ENCODE results near the gene ARVCF. TPM values are rescaled to one million over a fixed set of nuclear protein-coding genes. Genes with fewer than 3 reads are reported as not detected.
A peak's percentile ranks its signal among the peaks of the same experiment; 100 is the strongest.

The ARVCF gene
- total and polyA plus RNA-seq, 9 of the 15 experiments (the other 6 are each of a cell fraction or from before 2014, with no cell fraction given) = 0.03 to 97.4 (median 15.6) TPM

DNA sequence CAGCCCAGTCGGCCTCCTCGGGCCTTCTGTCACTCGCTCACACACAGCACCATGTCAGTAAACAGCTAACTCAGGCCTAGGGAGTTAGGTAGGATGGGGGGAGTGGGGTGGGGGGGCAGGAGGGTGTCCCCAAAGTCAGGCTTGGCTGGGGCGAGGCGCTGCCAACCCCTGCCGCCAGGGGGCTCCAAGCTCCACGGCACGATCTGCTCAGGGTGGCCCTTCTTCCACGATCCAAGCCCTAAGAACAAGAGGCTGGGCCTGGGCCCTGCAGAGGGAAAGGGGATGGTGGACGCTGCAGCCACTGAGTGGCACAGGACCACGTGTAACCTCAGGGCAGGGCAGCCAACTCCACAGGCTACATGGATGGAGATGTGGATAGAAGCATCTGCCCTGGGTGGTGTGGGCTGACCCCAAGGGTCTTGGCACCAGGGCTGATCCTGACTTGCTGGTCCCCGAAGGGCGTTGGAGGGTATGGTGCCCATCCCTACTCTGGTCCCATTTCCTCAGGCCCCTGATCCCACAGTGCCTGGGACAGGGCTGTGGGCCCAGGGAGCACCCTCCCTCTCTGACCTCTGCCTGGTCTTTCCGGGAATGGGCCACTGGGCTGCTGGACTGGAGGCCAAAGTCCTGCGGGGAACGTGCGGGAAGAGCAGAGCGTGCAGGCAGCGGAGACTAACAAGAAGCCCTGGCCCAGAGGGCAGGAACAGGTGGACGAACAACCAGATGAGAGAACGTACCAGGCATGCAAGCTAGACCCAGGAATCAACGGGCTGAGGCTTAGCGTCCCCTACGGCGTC lies 45.9 kb downstream of the ARVCF start (continued):
- TF ChIP-seq, protein P1, sequence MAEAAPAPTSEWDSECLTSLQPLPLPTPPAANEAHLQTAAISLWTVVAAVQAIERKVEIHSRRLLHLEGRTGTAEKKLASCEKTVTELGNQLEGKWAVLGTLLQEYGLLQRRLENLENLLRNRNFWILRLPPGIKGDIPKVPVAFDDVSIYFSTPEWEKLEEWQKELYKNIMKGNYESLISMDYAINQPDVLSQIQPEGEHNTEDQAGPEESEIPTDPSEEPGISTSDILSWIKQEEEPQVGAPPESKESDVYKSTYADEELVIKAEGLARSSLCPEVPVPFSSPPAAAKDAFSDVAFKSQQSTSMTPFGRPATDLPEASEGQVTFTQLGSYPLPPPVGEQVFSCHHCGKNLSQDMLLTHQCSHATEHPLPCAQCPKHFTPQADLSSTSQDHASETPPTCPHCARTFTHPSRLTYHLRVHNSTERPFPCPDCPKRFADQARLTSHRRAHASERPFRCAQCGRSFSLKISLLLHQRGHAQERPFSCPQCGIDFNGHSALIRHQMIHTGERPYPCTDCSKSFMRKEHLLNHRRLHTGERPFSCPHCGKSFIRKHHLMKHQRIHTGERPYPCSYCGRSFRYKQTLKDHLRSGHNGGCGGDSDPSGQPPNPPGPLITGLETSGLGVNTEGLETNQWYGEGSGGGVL (CRISPR knock-in tag; IDR thresholded peaks at IDR 0.05) = no peak
- TF ChIP-seq NCOA1 (IDR thresholded peaks at IDR 0.05; ENCODE audit: low read depth) (no peak), KHSRP (IDR thresholded peaks at IDR 0.05) (no peak), PHF8 (IDR thresholded peaks at IDR 0.05; ENCODE audit: borderline replicate concordance, low read length) (no peak), EP300 (IDR thresholded peaks at IDR 0.05; ENCODE audit: low read length) (peak; percentile 28; the same call in 1 of the 2 replicates), SRSF3 (IDR thresholded peaks at IDR 0.05; ENCODE audit: insufficient read depth, low read length) (no peak), ZNF41 (CRISPR knock-in tag; conservative IDR thresholded peaks at IDR 0.05) (0 out of 2 replicates have a peak, but pooled peaks have one; percentile 65), TBP (optimal IDR thresholded peaks at IDR 0.05; ENCODE audit: low read depth, low read length) (no peak), ZNF311 (CRISPR knock-in tag; IDR thresholded peaks at IDR 0.05) (no peak), ZNF436 (CRISPR knock-in tag; IDR thresholded peaks at IDR 0.05) (0 out of 2 replicates have a peak, but pooled peaks have one; percentile 6), ZNF384 (IDR thresholded peaks at IDR 0.05; ENCODE audit: low read depth, low read length) (peak; percentile 56; the same call in 1 of the 2 replicates), ZNF143 (CRISPR knock-in tag; IDR thresholded peaks at IDR 0.05) (no peak), FOXA1 (IDR thresholded peaks at IDR 0.05; ENCODE audit: borderline replicate concordance) (no peak), HDAC3 (IDR thresholded peaks at IDR 0.05; ENCODE audit: borderline replicate concordance, partially characterized antibody) (no peak), ZNF586 (CRISPR knock-in tag; conservative IDR thresholded peaks at IDR 0.05) (no peak), PHTF2 (CRISPR knock-in tag; IDR thresholded peaks at IDR 0.05) (no peak), CBFB (CRISPR knock-in tag; IDR thresholded peaks at IDR 0.05) (no peak), SNRNP70 (optimal IDR thresholded peaks at IDR 0.05; ENCODE audit: low read depth, low read length) (no peak), NUFIP1 (IDR thresholded peaks at IDR 0.05; ENCODE audit: partially characterized antibody) (no peak), CREB1 (IDR thresholded peaks at IDR 0.05) (peak; percentile 43; the same call in 1 of the 2 replicates), CREB1 (CRISPR knock-in tag; IDR thresholded peaks at IDR 0.05) (no peak), ZNF324 (CRISPR knock-in tag; IDR thresholded peaks at IDR 0.05) (peak; percentile 50; the same call in 1 of the 2 replicates)
- TF ChIP-seq, protein P2, sequence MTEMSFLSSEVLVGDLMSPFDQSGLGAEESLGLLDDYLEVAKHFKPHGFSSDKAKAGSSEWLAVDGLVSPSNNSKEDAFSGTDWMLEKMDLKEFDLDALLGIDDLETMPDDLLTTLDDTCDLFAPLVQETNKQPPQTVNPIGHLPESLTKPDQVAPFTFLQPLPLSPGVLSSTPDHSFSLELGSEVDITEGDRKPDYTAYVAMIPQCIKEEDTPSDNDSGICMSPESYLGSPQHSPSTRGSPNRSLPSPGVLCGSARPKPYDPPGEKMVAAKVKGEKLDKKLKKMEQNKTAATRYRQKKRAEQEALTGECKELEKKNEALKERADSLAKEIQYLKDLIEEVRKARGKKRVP (CRISPR knock-in tag; IDR thresholded peaks at IDR 0.05) = peak; percentile 72; the same call in 1 of the 2 replicates
- TF ChIP-seq, protein P3, sequence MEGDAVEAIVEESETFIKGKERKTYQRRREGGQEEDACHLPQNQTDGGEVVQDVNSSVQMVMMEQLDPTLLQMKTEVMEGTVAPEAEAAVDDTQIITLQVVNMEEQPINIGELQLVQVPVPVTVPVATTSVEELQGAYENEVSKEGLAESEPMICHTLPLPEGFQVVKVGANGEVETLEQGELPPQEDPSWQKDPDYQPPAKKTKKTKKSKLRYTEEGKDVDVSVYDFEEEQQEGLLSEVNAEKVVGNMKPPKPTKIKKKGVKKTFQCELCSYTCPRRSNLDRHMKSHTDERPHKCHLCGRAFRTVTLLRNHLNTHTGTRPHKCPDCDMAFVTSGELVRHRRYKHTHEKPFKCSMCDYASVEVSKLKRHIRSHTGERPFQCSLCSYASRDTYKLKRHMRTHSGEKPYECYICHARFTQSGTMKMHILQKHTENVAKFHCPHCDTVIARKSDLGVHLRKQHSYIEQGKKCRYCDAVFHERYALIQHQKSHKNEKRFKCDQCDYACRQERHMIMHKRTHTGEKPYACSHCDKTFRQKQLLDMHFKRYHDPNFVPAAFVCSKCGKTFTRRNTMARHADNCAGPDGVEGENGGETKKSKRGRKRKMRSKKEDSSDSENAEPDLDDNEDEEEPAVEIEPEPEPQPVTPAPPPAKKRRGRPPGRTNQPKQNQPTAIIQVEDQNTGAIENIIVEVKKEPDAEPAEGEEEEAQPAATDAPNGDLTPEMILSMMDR (IDR thresholded peaks at IDR 0.05 in 2 of 3, conservative IDR thresholded peaks at IDR 0.05 in 1 of 3; ENCODE audit: insufficient read depth in 2 of 3, low read depth in 1 of 3, low read length in 3 of 3) = peak; percentile 98 to 100 (median 99)

All from K562 (cell line).